ENCODE measurements around the gene CAMTA1.
"Not testable (repeated sequence)": the region's sequence is repeated elsewhere in the genome, so short reads cannot be mapped to it uniquely, and the experiment has no call there.

CAMTA1 gene

DNA sequence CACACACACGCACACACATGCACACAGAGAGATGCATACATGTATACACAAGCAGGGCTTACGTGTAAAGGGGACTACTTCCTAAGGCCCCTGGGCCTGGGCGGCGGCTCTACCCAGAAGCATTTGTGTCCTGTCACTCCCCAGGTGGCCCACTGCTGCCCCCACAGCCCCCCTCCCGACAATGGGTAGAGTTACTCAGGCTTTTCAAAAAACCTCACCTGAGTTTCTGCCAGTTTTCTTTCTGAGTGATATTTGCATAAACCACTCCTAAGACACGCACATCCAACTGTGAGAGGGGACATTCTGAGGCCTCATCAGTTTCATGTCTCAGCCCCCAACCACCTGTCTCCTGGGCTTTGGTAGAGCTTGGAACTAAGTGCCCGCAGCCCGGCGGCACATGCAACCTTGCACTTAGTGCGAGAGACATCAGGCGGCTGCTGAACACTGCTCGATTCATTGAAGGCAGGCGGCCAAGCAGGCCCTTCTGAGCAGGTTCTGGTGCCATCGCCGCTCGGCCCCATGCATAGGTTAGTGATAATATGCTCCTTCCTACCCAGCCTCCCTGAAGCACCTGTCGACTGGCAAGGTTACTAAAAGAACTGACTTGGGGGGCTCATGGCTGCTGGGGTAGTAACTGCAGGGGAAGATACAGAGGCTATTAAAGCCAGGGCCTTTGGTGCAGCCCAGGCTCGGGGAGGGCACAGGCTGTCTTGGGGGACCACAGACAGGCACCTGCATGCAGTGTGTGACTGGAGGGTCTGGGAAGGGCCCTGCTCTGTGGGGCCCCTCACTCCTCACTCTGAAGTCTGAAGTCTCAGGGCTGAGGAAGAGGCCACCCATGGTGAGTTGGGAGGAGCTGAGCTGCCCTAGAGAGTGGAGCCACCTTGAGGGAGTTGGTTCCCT is 621.6 kb downstream of the CAMTA1 start:
- no peak for DNase-seq

DNA sequence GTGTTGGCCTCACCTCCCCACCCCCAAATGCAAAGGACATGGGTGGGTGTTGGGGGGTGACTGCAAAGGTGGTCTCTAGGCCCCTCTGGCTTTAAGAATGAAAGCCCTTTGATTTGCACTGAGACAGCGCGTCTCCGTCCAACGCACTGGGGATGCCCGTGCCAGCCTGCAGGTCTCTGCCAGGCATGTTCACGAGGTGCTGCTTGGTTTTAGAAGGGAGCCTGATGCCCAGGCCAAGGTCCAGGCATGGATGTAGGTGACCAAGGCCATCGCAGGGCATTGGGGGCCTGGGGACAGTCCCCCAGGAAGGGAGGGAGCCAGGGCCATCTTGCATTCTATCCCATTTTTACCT is 622.3 kb downstream of the CAMTA1 start:
- DNase-seq = no peak

DNA sequence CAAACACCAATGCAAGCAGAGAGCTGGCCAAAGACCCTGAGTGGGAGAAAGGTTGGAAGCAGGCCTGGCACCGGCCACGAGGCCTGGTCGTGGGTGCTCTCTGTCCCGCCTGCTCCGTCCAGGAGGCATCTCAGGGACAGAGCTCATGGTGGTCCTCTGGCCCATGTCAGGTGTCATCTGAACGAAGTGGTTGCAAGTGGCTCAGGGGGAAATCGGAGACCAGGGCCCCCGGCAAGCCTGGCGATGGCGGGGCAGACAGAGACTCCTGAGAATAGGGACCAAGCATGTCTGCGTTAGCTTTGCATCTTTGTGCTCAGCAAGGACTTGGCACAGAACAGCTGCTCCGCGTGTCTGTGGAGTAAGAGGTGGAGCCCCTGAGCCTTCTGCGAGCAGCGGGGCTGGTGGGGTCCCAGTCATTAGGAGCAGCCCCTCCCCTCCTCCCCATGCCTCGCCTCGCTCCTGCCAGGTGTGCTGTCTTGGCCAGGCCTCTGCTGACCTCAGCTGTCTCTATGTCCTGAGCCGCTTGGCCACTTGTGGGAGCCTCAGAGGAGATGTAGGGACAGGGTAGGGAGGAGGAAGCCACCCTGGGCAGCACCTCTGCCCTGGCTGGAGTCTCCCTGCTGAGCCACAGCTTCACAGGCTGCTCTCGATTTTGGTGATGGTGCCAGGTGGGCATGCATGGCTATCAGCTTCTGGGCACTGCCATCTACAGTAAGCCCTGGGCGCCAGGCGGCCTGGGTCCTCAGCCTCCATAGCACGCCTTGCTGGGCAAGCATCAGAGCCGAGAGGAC is 622.9 kb downstream of the CAMTA1 start:
- DNase-seq = no peak

DNA sequence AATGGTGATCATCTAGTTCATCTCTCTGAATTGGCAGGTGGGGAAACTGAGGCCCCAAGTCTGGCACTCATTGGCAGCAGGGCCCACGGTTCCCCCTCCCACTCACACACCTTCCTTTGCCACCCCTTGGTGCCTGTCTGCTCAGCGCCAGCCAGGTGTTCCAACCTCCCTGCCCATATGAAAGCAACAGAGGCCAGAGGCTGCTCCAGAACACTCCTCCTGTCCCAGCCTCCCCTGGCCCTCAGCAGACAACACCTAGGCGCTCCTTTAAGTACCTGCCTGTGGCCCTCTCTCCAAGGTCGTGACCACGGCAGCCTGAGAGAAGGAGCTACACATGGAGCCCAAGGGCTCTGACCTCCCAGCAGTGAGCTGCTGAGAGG is 623.5 kb downstream of the CAMTA1 start:
- no peak for DNase-seq

DNA sequence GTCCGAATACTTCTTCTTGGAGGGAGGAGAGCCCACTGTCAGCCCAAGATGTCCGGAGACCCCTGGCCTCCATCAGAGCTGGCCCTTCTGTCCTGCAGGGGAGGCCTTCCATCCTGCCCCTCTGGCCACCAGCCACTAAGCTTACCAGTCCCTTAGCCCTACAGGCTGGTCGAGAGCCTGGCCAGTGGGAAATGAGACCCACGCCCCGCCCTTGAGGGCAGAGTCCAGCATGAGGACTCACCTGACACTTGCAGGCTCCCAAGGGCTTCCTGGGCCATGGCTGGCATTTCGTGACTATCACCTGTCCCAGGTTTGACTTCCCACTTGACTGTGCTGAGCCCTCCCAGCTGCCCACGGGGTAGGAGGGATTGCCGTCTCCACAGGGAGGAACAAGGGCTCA is 624.0 kb downstream of the CAMTA1 start:
- DNase-seq = no peak

DNA sequence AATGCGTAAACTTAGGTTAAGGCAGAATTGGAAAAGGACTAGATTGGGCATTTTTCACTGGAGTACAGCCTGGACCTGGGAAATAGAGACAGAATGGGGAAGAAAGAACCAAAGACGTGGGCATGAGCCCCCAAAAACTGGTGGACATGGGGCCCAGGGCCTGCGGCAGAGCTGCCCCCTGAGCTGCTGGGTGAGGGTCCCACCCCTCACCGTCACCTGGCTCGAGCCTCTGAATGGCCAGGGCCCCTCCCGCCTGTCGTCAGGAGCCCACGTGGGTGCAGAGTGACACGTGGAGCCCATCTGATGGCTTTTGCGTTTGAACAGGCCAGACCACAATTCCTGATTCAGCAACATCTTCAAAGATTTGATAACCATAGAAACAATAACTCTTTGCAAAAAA is 624.9 kb downstream of the CAMTA1 start:
- no peak for DNase-seq

DNA sequence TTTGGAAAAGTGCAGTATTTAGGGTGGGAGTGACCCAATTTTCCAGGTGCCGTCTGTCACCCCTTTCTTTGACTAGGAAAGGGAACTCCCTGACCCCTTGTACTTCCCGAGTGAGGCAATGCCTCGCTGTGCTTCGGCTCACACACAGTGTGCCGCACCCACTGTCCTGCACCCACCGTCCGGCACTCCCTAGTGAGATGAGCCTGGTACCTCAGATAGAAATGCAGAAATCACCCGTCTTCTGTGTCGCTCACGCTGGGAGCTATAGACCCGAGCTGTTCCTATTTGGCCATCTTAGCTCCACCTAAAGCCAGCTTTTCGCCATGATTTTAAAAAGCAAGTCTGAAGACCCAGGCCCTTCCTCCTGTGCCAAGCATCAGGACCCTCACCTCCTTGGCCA is 632.4 kb downstream of the CAMTA1 start:
- DNase-seq = not testable (repeated sequence)

DNA sequence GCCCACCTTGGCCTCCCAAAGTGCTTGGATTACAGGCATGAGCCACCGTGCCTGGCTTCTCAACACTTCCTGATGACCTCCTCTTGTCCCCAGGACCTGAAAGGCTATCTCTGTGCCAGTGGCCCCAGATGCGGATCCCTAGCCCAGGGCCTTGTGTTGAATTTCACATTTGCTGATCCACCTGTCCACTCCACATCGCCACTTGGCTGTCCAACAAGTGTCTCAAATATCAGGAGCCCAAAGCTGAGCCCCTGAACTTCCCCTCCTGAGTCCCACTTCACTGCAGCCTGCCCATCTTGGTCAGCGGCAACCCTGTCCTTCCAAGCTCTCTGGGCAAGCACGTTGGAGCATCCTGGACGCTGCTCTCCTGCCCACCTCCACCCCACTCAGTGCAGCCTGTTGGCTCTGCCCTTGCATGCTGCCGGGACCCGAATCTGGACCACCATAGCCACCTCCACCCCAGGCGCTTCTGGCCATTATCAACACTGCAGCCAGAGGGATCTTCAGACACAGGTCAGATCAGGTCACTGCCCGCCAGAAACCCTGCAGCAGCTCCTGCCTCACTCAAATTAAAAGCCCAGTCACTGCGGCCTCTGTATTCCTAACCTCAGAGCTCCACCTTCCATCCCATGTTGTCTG is 633.3 kb downstream of the CAMTA1 start:
- DNase-seq = no peak

DNA sequence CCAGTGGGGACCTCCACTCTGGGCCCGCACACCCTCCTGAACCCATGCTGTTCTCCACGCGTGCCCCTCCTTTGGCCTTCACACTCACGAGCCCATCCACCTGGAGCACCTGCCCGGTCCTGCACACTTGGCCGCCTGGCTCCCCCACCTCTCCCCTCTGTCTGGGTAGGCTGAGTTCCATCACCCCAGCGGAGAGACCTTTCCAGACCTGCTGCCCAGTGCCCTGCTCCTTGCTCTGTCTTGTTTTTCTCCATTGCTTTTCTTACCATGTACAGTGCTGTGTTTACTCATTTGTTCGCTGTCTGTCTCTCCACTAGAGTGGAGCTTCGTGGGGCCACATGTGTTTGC is 634.8 kb downstream of the CAMTA1 start:
- no peak for DNase-seq

DNA sequence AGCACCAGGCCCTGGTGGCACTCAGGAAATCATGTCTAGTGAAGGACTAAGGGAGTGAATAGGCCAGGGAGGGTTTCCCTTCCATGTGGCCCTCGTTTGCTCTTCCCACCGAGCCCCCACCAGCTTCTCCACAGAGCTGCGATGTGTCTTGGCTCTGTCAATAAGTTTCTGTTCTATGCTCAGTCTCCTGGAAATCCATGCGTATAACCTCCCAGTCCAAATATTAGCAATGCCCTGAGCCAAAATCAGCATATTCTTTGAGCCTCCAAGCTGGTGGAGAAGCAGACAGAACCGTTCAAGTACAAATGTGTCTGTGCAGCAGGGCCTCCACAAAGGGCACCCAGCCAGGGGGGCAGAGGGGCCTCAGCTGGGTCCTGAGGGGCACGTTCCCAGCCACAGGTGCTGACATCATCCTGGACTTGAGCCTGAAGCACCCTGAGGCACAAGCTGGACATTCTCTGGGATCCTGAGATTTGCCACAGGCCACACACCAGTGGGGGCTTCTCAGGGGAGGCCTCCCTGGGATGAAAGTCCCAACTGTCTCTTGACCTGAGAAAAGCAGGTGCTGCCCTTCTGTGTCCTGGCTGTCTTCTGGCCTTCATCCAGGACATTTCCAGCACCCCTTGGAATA is 635.3 kb downstream of the CAMTA1 start:
- no peak for DNase-seq

DNA sequence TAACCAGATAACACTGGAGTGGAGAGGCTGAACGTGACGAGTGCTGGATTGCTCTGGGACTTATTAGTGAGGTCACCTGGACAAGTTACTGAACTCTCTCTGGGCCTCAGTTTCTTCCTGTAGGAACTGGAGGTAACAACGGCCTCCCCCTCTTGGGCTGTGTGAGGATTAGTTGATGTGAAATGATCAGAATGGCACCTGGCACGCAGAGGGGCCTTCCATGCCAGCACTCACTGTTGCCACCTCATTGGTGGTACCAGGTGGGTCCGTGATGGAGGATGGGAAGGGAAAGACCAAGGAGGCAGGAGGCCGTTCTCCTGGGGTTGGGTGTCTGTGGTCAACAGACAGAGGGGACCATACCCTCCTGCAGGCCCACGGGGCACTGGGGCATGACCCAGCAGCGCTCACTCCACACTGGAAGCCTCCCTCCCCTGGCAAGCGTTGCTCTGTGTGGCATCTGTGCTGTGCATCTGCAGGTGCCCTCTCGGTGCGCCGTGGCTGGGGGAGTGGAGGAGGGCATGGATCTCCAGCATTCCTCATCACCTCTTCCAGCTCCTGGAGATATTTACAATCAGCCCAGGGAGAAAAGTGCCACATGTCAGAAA is 636.3 kb downstream of the CAMTA1 start:
- no peak for DNase-seq

DNA sequence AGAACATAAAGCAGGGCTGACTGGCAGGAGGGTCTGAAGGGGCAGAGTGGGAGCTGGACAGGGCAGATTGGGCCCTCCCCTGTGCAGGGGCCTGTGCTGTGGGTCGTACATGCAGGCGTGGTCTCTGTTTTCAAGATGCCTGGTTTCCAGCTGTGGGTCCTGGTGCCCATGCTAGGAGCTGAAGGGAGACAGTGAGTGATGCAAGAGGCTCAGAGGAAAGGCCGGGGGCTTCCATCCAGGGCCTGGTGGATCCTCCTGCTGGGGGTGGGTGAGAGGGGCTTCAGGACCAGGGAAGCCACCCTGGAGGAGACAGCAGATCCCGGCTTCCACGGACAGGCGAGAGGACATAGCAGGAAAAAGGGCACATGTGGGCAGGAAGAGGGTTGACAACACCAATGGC is 636.8 kb downstream of the CAMTA1 start:
- DNase-seq = no peak

DNA sequence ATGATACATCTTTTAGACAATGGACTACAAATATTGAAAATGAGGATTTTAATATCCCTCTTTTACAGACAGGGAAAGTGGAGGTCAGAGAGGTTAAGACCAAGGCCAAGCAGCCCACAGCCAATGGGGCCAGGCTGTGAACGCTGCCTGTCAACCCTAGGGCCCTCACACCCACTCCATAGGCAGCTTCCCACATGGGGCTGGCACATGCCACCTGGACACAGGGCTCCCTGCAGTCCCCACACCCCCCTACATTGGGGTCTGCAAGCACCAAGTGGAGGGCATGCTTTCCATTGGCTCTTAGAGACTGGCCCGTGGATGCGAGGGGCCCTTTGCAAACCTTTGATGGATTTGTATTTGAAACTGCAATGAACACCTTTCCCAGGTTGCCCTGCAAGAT is 637.3 kb downstream of the CAMTA1 start:
- no peak for DNase-seq

DNA sequence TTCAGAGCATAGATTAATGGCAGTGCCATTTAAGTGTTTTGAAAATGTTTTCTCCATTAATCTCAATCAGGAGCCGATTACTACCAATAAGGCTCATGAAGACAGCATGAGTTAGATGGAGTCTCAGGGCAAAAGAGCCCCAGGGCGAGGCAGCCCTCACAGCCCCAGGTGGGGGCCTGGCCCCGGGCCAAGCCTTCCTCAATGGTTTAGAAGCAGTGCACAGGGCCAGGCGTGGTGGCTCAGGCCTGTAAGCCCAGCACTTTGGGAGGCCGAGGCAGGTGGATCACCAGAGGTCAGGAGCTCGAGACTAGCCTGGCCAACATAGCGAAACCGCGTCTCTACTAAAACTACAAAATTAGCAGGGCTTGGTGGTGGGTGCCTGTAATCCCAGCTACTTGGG is 637.7 kb downstream of the CAMTA1 start:
- DNase-seq = no peak

DNA sequence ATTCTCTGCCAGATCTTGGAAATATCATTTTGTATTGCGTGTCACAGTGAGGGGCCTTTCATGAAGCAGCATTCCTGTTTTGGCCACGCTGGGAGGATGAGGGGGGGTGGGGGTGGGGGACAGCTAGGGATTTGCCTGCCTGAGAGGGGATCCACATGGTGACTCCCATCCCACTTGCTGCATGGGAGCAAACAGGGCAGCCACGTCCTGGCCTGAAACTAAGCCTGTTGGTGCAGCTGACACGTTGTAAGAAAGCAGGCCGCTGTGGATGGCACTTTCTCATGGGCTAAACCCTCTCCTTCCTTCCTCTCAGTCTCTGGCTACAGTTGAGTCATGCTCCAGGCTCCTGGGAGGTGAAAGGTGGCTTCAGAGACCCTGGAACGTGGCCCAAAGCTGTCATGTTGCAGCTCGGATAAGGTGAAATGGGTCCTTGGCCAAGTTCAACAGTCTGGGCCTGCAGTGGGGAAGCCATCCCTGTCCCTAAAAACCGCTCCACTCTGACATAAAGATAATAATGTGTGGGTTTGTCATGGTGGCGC is 639.2 kb downstream of the CAMTA1 start:
- DNase-seq = no peak

DNA sequence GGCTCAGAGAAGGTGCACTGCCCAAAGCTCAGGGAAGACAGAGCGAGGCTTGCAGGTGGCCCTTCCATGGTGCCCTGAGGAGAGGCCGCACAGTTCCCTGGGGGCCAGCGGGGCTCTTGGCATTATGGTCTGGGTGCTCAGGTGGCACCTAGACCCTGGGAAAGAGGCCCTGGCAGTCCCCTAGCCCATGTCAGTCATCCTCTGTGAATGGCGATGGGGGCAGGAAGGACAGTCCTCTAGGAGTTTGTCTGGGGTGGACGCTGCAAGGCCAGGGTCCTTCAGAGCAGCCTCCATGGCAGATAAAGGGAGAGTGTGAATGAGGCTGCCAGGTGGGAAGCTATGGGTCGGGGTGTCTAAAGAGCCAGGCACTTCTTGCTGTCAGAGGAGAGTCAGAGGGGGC is 640.0 kb downstream of the CAMTA1 start:
- DNase-seq = no peak

DNA sequence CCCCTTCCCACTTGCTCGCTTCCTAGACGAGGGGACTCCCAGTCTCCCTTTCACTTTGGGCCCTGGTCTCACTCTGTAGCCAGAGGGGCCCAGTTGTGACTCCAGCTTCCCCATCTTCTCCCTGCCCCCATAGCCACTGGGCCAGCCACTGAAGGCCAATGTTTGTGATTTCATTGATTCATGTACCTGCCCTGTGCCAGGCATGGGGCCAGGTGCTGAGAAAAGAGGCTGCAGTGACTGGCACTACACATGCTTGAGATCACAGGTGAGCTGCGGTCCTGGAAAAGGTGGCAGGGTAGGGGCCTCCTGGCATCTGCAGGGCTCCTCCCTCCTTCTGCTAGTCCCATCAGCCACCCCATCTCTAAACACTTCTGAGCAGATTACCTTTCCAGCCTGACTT is 640.5 kb downstream of the CAMTA1 start:
- no peak for DNase-seq

DNA sequence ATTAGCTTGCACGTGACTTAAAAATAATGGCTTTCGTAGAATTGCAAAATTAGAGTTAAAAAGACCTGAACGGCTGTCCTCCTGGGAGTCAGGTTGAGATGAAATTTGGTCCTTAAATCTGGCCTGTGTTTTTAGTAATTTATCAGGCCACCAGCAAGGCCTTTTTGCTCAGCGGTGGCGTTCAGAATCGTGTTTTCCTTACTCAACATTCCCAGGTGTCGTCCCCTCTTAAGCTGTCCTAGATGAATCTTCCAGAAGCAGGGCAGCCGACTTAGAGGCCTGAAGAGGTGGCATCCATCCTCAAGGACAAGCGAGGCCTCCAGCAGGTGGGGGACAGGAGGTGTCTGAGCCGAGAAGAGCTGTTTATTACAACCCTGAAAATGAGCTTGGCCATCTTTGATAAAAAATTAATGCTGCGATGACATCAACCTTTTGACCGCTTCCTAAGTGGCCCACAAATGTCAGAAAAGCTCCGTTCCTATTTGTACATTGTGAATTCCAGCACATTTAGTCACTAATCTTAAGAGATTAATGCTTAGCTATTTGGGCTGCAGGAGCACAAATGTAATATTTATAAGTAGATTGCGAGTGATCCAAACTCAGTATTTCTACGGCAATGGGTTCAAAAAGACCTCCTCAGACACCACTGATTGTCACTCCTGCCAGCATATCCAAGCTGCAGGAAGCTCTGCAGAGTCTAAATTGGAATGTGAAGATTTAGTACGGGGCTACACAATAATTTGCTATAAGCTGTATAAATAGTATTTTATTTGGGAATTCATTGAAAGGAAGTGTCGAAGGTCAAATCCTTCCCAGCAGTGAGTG is 641.7 kb downstream of the CAMTA1 start:
- DNase-seq = no peak

DNA sequence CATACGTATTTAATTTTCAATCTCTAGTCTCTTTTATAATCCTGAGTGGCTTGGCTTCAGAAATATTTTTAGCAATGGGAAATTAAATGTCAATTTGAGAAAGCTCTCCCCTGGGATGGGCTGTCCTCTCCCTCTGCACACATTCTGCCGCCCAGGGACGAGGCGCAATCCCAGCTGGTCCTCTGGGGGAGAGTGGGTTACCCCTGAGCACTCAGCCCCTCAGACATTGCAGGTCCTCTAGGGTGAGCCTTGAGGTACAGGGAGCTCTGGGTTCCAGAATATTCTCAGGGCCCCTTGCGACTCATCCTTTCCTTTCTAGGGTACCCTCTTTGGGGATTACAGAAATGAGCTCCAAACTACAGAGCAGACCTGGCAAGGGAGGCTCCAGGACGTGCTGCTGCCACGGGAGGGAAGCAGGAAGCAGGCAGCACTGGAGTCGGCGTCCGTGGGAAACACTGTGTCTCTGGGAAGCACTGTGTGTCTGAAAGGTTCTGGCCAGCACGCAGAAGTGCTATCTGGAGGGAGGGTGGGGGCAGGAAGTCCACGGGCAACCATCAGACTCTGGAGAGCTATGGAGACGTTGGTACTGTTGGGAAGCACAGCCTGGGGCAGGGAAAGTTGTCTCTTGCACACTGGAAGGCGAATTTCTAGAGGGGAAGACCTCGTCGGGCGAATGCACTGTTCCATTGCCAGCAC is 642.5 kb downstream of the CAMTA1 start:
- no peak for DNase-seq

DNA sequence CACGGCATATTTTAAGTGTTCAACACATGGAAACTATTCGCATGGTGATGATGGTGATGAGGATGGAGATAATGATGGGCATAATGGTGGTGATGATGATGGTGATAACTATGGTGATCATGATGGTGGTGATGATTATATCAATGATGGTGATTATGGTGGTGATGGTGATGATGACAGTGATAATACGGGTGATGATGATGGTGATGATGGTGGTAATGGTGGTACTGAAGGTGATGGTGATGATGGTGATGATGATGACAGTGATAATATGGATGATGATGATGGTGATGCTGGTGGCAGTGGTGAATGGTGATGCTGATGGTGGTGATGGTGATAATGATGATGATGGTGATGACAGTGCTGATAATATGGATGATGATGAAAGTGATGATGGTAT is 644.0 kb downstream of the CAMTA1 start:
- DNase-seq = no peak

DNA sequence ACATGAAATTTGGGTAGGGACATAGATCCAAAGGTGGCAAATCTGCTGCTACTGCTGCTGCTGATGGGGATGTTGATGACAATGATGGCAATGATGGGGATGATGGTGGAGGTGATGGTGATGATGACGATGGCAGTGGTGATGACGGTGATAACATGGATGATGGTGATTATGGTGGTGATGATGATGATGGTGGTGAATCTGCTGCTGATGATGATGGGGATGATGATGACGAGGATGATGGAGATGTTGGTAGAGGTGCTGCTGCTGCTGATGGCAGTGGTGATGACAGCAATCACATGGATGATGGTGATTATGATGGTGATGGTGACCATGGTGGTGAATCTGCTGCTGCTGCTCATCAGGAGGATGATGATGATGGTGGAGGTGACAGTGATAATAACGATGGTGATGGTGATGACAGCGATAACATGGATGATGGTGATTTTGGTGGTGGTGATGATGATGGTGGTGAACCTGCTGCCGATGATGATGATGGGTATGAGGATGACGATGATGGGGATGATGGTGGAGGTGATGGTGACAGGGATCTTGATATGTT is 644.9 kb downstream of the CAMTA1 start:
- DNase-seq = no peak

Measured in Kasumi-1 (cell line).